Measurements from ENCODE around the gene RNF111.

- no peak for TF ChIP-seq MTA2 (IDR thresholded peaks at IDR 0.05; ENCODE audit: low read depth)
- TF ChIP-seq CTCF (IDR thresholded peaks at IDR 0.05 in 2 of 3, conservative IDR thresholded peaks at IDR 0.05 in 1 of 3; ENCODE audit: control insufficient read depth in 2 of 3, extremely low read depth in 1 of 3, insufficient read depth in 1 of 3, low read depth in 3 of 3, low read length in 3 of 3) = no peak
These were observed 136.8 kb downstream of the RNF111 start for GRCh38 chr15:59124261-59124660.

Data from GM12878 (cell line).